MM.1S (cell line): ENCODE measurements around the gene BAG1.
A peak's percentile ranks its signal among the peaks of the same experiment; 100 is the strongest.

Experiments used
- DNase-seq: peaks from one replicate; pipeline ENCODE4 v3.0.0-alpha.2; 2015
- H2AFZ ChIP-seq: fragments of 300-600 bp; sonication (generic); 2 replicates; pipeline ENCODE4 v1.6.0; 2016; ENCODE audit warnings: antibody characterized with exemption, low read length
- H3F3A ChIP-seq: fragments of 300-600 bp; sonication (generic); 2 replicates; pipeline ENCODE4 v1.6.1; 2016; ENCODE audit warnings: mild to moderate bottlenecking, antibody characterized with exemption, low read length, moderate library complexity, mixed read lengths; ENCODE audit not compliant: insufficient read depth
- H3K27ac ChIP-seq: fragments of 300-600 bp; sonication (generic); 2 replicates; pipeline ENCODE4 v1.5.1; 2016; ENCODE audit warnings: mild to moderate bottlenecking, low read length
- H3K27me3 ChIP-seq: fragments of 300-600 bp; sonication (generic); replicated peaks from 2 replicates; pipeline ENCODE4 v1.6.0; 2016; ENCODE audit warnings: low read length; ENCODE audit not compliant: insufficient read depth
- H3K36me3 ChIP-seq: fragments of 300-600 bp; sonication (generic); replicated peaks from 2 replicates; pipeline ENCODE4 v1.6.1; 2016; ENCODE audit warnings: mild to moderate bottlenecking, low read length, mixed read lengths; ENCODE audit not compliant: insufficient read depth
- H3K4me1 ChIP-seq: fragments of 300-600 bp; sonication (generic); 2 replicates; pipeline ENCODE4 v1.6.1; 2016; ENCODE audit warnings: low read length, mixed read lengths
- H3K4me2 ChIP-seq: fragments of 300-600 bp; sonication (generic); 2 replicates; pipeline ENCODE4 v1.6.0; 2016; ENCODE audit warnings: low read depth, low read length
- H3K4me3 ChIP-seq: fragments of 300-600 bp; sonication (generic); 2 replicates; pipeline ENCODE4 v1.5.1; 2016; ENCODE audit warnings: low read length, mixed read lengths
- H3K79me2 ChIP-seq: fragments of 300-600 bp; sonication (generic); 2 replicates; pipeline ENCODE4 v1.6.1; 2016; ENCODE audit warnings: mixed run types, low read length, mixed read lengths
- H3K9ac ChIP-seq: fragments of 300-600 bp; sonication (generic); 2 replicates; pipeline ENCODE4 v1.6.1; 2016; ENCODE audit warnings: low read length, mixed read lengths
- H3K9me2 ChIP-seq: fragments of 300-600 bp; sonication (generic); replicated peaks from 2 replicates; pipeline ENCODE4 v1.6.1; 2016; ENCODE audit warnings: mild to moderate bottlenecking, low read length, mixed read lengths; ENCODE audit not compliant: insufficient read depth
- H3K9me3 ChIP-seq: fragments of 300-600 bp; sonication (generic); replicated peaks from 2 replicates; pipeline ENCODE4 v1.6.1; 2016; ENCODE audit warnings: mild to moderate bottlenecking, low read length, mixed read lengths; ENCODE audit not compliant: insufficient read depth
- H4K20me1 ChIP-seq: fragments of 300-600 bp; sonication (generic); 2 replicates; pipeline ENCODE4 v1.6.1; 2016; ENCODE audit warnings: mild to moderate bottlenecking, low read length, moderate library complexity, mixed read lengths; ENCODE audit not compliant: insufficient read depth
- CTCF ChIP-seq: fragments of 300-600 bp; sonication (generic); IDR thresholded peaks from 2 replicates; pipeline ENCODE4 v1.5.1; 2016; ENCODE audit warnings: antibody characterized with exemption, low read length, mixed read lengths
- EZH2 ChIP-seq: fragments of 300-600 bp; sonication (generic); optimal IDR thresholded peaks from 2 replicates; pipeline ENCODE3; 2017; ENCODE audit warnings: low read depth, mild to moderate bottlenecking, antibody characterized with exemption, low read length, mixed read lengths
- EZH2phosphoT487 ChIP-seq: fragments of 300-600 bp; sonication (generic); IDR thresholded peaks from 2 replicates; pipeline ENCODE4 v1.6.1; 2018; ENCODE audit warnings: antibody characterized with exemption, low read length

The BAG1 gene

GRCh38 chr9:33231623-33231942 lies 32.9 kb downstream of the BAG1 start:
- no peaks in the 10 kb centered on the region for H3K4me1 ChIP-seq
- H3K79me2 ChIP-seq: no peaks in the 10 kb centered on the region
- H3F3A ChIP-seq: no peaks in the 10 kb centered on the region
- DNase-seq: no peak
- H3K4me3 ChIP-seq: no peak overlapping the region
- H3K9me3 ChIP-seq: no peaks in the 10 kb centered on the region
- H3K27me3 ChIP-seq: no peaks in the 10 kb centered on the region
- no peak overlapping the region for H3K9ac ChIP-seq
- TF ChIP-seq CTCF: no peak
- TF ChIP-seq EZH2phosphoT487: no peak
- TF ChIP-seq EZH2: no peak
- H3K4me2 ChIP-seq: no peak overlapping the region
- H4K20me1 ChIP-seq: no peaks in the 10 kb centered on the region
- H2AFZ ChIP-seq: no peak overlapping the region
- no peaks in the 10 kb centered on the region for H3K36me3 ChIP-seq
- H3K27ac ChIP-seq: no peak overlapping the region
- no peaks in the 10 kb centered on the region for H3K9me2 ChIP-seq

GRCh38 chr9:33230756-33231622 lies 33.5 kb downstream of the BAG1 start:
- H3K4me2 ChIP-seq: no peak overlapping the region
- no peaks in the 10 kb centered on the region for H4K20me1 ChIP-seq
- no peak overlapping the region for H2AFZ ChIP-seq
- H3K4me3 ChIP-seq: no peak overlapping the region
- H3K27me3 ChIP-seq: no peaks in the 10 kb centered on the region
- no peaks in the 10 kb centered on the region for H3K79me2 ChIP-seq
- H3K4me1 ChIP-seq: no peaks in the 10 kb centered on the region
- no peak overlapping the region for H3K27ac ChIP-seq
- no peaks in the 10 kb centered on the region for H3K9me2 ChIP-seq
- no peaks in the 10 kb centered on the region for H3K36me3 ChIP-seq
- H3K9me3 ChIP-seq: no peaks in the 10 kb centered on the region
- no peak overlapping the region for H3K9ac ChIP-seq
- H3F3A ChIP-seq: no peaks in the 10 kb centered on the region
- DNase-seq: peak; percentile 0
- TF ChIP-seq EZH2: no peak
- TF ChIP-seq EZH2phosphoT487: no peak
- TF ChIP-seq CTCF: no peak

- Histone ChIP-seq H3K27me3 (no peaks in the 10 kb centered on the region), H3K9me3 (no peaks in the 10 kb centered on the region), H3K79me2 (no peaks in the 10 kb centered on the region), H4K20me1 (no peaks in the 10 kb centered on the region), H2AFZ (no peak overlapping the region), H3K9me2 (no peaks in the 10 kb centered on the region), H3F3A (no peaks in the 10 kb centered on the region), H3K9ac (no peak overlapping the region), H3K4me2 (no peak overlapping the region), H3K27ac (no peak overlapping the region), H3K4me3 (no peak overlapping the region), H3K36me3 (no peaks in the 10 kb centered on the region), H3K4me1 (peaks cover 4% of the 10 kb centered on the region; the same call in 1 of the 2 replicates)
- peak; percentile 6 for DNase-seq
- no peak for TF ChIP-seq EZH2phosphoT487
- TF ChIP-seq EZH2: no peak
- TF ChIP-seq CTCF: no peak
Measured at GRCh38 chr9:33229359-33230114, 35.0 kb downstream of the BAG1 start.
